HepG2 (cell line): ENCODE measurements around the gene NAPB. TPM values are rescaled to one million over a fixed set of nuclear protein-coding genes. Genes with fewer than 3 reads are reported as not detected.

Source experiments
- CENPT ChIP-seq: sonication (generic); formaldehyde crosslinking; IDR thresholded peaks from 2 replicates; pipeline ENCODE4 v1.8.0; 2022; ENCODE audit warnings: low read depth, mild to moderate bottlenecking, moderate library complexity, missing genetic modification reagents
- ELF3 ChIP-seq: IDR thresholded peaks from 2 replicates; pipeline ENCODE4 v1.6.1; 2016; ENCODE audit warnings: missing genetic modification reagents, missing compliant biosample characterization
- FUBP1 ChIP-seq: sonication (generic); formaldehyde crosslinking; IDR thresholded peaks from 2 replicates; pipeline ENCODE4 v1.5.1; 2020; ENCODE audit warnings: missing genetic modification reagents, mild to moderate bottlenecking, borderline replicate concordance
- HMGXB3 ChIP-seq: sonication (generic); formaldehyde crosslinking; IDR thresholded peaks from 2 replicates; pipeline ENCODE4 v1.4.0; 2020; ENCODE audit warnings: missing genetic modification reagents, borderline replicate concordance
- KAT8 ChIP-seq: IDR thresholded peaks from 2 replicates; pipeline ENCODE4 v1.6.1; 2016; ENCODE audit warnings: missing genetic modification reagents, missing compliant biosample characterization
- KLF9 ChIP-seq: IDR thresholded peaks from 2 replicates; pipeline ENCODE4 v1.6.1; 2016; ENCODE audit warnings: low read depth
- MEIS1 ChIP-seq: sonication (generic); formaldehyde crosslinking; IDR thresholded peaks from 2 replicates; pipeline ENCODE4 v1.9.0; 2021; ENCODE audit warnings: mild to moderate bottlenecking, missing genetic modification reagents, moderate library complexity, borderline replicate concordance
- RFX5 ChIP-seq: IDR thresholded peaks from 2 replicates; pipeline ENCODE4 v1.6.1; 2011; ENCODE audit warnings: low read depth, low read length, improper control_type of control experiment
- SAP130 ChIP-seq: IDR thresholded peaks from 2 replicates; pipeline ENCODE4 v1.6.1; 2016; ENCODE audit warnings: low read depth
- ZNF282 ChIP-seq: fragments of 450-650 bp; IDR thresholded peaks from 2 replicates; pipeline ENCODE4 v1.6.1; 2018; ENCODE audit not compliant: partially characterized antibody
- ZNF30 ChIP-seq: sonication (generic); formaldehyde crosslinking; IDR thresholded peaks from 2 replicates; pipeline ENCODE4 v1.5.0; 2020; ENCODE audit warnings: mild to moderate bottlenecking, missing genetic modification reagents
- ZNF501 ChIP-seq: sonication (generic); formaldehyde crosslinking; IDR thresholded peaks from 2 replicates; pipeline ENCODE4 v1.5.1; 2020; ENCODE audit warnings: mild to moderate bottlenecking, moderate library complexity, missing genetic modification reagents
- ZNF557 ChIP-seq: sonication (generic); formaldehyde crosslinking; IDR thresholded peaks from 2 replicates; pipeline ENCODE4 v1.4.0; 2020; ENCODE audit warnings: missing genetic modification reagents
- ZNF589 ChIP-seq: sonication (generic); formaldehyde crosslinking; conservative IDR thresholded peaks from 2 replicates; pipeline ENCODE4 v1.8.0; 2022; ENCODE audit warnings: mild to moderate bottlenecking, moderate library complexity, missing genetic modification reagents
- ZNF607 ChIP-seq: sonication (generic); formaldehyde crosslinking; IDR thresholded peaks from 2 replicates; pipeline ENCODE4 v1.5.1; 2020; ENCODE audit warnings: missing genetic modification reagents, mild to moderate bottlenecking, borderline replicate concordance
- ZNF773 ChIP-seq: sonication (generic); formaldehyde crosslinking; IDR thresholded peaks from 2 replicates; pipeline ENCODE4 v1.4.0; 2020; ENCODE audit warnings: missing genetic modification reagents, borderline replicate concordance
- polyA plus RNA-seq, 8 experiments: library from polyadenylated mRNA; depleted of rRNA in 3 of 8; stranded (reverse) in 7 of 8; unstranded in 1 of 8; fragments of >200 nt; fragmentation: Illumina TruSeq in 4 of 8; extraction: Trizol in 4 of 8; gene quantifications; 2 replicates each; pipeline versions ENCODE4 v1.2.1 to v1.2.3, GENCODE V29; 2011 to 2016; ENCODE audit warnings: low read depth in 4 of 8, missing spikeins in 1 of 8, mixed read lengths in 1 of 8; ENCODE audit not compliant: insufficient read depth in 1 of 8
- total RNA-seq, 5 experiments: library from RNA; depleted of rRNA; stranded (reverse); fragments of >200 nt; fragmentation: Illumina TruSeq; extraction: Trizol; gene quantifications; 2 replicates each; pipeline ENCODE4 v1.2.3, GENCODE V29; 2016; ENCODE audit warnings: low read depth in 1 of 5
- TF ChIP-seq, protein P1 (sequence below): sonication (generic); formaldehyde crosslinking; IDR thresholded peaks from 2 replicates; pipeline ENCODE4 v1.4.0; 2020; ENCODE audit warnings: mild to moderate bottlenecking, low read depth, missing genetic modification reagents

NAPB gene
- total and polyA plus RNA-seq, 2 of the 13 experiments (the other 11 are each of a cell fraction or from before 2014, with no cell fraction given): 15.2 to 16.1 TPM

GRCh38 chr20:23419995-23420901 is 1.0 kb downstream of the NAPB start (continued):
- TF ChIP-seq FUBP1 (no peak), ZNF589 (CRISPR knock-in tag) (no peak), KAT8 (CRISPR knock-in tag) (no peak), KLF9 (CRISPR knock-in tag) (0 out of 2 replicates have a peak, but pooled peaks have one; percentile 13), ZNF282 (no peak), ZNF501 (CRISPR knock-in tag) (no peak), SAP130 (CRISPR knock-in tag) (peak; percentile 79), ZNF557 (no peak), ZNF607 (no peak), HMGXB3 (CRISPR knock-in tag) (no peak), RFX5 (no peak), ELF3 (CRISPR knock-in tag) (no peak), MEIS1 (CRISPR knock-in tag) (no peak), ZNF773 (CRISPR knock-in tag) (no peak), CENPT (CRISPR knock-in tag) (no peak), ZNF30 (no peak)
- TF ChIP-seq, protein P1, sequence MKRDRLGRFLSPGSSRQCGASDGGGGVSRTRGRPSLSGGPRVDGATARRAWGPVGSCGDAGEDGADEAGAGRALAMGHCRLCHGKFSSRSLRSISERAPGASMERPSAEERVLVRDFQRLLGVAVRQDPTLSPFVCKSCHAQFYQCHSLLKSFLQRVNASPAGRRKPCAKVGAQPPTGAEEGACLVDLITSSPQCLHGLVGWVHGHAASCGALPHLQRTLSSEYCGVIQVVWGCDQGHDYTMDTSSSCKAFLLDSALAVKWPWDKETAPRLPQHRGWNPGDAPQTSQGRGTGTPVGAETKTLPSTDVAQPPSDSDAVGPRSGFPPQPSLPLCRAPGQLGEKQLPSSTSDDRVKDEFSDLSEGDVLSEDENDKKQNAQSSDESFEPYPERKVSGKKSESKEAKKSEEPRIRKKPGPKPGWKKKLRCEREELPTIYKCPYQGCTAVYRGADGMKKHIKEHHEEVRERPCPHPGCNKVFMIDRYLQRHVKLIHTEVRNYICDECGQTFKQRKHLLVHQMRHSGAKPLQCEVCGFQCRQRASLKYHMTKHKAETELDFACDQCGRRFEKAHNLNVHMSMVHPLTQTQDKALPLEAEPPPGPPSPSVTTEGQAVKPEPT (CRISPR knock-in tag): no peak
